Memory B cell (primary cell): Measurements from ENCODE around the gene CPO.

ENCODE experiments used
- ATAC-seq: fragments of 150-1000 bp; cut with Tn5 transposase; 2 replicates; pipeline ENCODE4 v1.10.0; 2021; ENCODE audit warnings: low read depth, mild to moderate bottlenecking, moderate library complexity
- DNase-seq, 2 donors: peaks; one replicate each; pipeline ENCODE4 v3.0.0; 2022; ENCODE audit warnings: low spot score in 2 of 2
- H3K27ac Mint-ChIP-seq: one replicate; pipeline ENCODE4 v1.8.0; 2022; ENCODE audit warnings: mild to moderate bottlenecking, moderate library complexity, mixed read lengths
- H3K27me3 Mint-ChIP-seq: one replicate; pipeline ENCODE4 v1.8.0; 2022; ENCODE audit warnings: mixed read lengths
- H3K36me3 Mint-ChIP-seq: one replicate; pipeline ENCODE4 v1.8.0; 2022; ENCODE audit warnings: mild to moderate bottlenecking, mixed read lengths
- H3K4me1 Mint-ChIP-seq: one replicate; pipeline ENCODE4 v1.8.0; 2022; ENCODE audit warnings: mixed read lengths
- H3K4me3 Mint-ChIP-seq: one replicate; pipeline ENCODE4 v1.8.0; 2022; ENCODE audit warnings: mild to moderate bottlenecking, moderate library complexity, mixed read lengths
- H3K9me3 Mint-ChIP-seq: one replicate; pipeline ENCODE4 v1.8.0; 2022; ENCODE audit warnings: mixed read lengths

The CPO gene

GRCh38 chr2:207014424-207014823, 75.1 kb downstream of the CPO start:
- ATAC-seq, result no peak
- no peak overlapping the region for H3K27ac Mint-ChIP-seq
- no peak for DNase-seq
- no peaks in the 10 kb centered on the region for H3K36me3 Mint-ChIP-seq
- H3K9me3 Mint-ChIP-seq, result peaks cover 9% of the 10 kb centered on the region
- peaks cover 12% of the 10 kb centered on the region for H3K27me3 Mint-ChIP-seq
- H3K4me3 Mint-ChIP-seq, result no peak overlapping the region
- peaks cover under 1% of the 10 kb centered on the region for H3K4me1 Mint-ChIP-seq

- peaks cover 9% of the 10 kb centered on the region for H3K9me3 Mint-ChIP-seq
- no peak overlapping the region for H3K27ac Mint-ChIP-seq
- ATAC-seq (no peak), DNase-seq (no peak)
- no peak overlapping the region for H3K4me3 Mint-ChIP-seq
- peaks cover 12% of the 10 kb centered on the region for H3K27me3 Mint-ChIP-seq
- no peaks in the 10 kb centered on the region for H3K4me1 Mint-ChIP-seq
- no peaks in the 10 kb centered on the region for H3K36me3 Mint-ChIP-seq
Measured at GRCh38 chr2:207015901-207016300, 76.6 kb downstream of the CPO start.
